BLaER1 (cell line): ENCODE results near the gene MYBPHL.

Experiments
- H3K27ac ChIP-seq: shearing (Covaris generic); formaldehyde crosslinking; 2 replicates; pipeline ENCODE4 v1.8.1; 2022
- H3K27me3 ChIP-seq: shearing (Covaris generic); formaldehyde crosslinking; 2 replicates; pipeline ENCODE4 v1.8.1; 2022
- H3K36me3 ChIP-seq: shearing (Covaris generic); formaldehyde crosslinking; 2 replicates; pipeline ENCODE4 v1.8.1; 2022
- H3K4me1 ChIP-seq: shearing (Covaris generic); formaldehyde crosslinking; 2 replicates; pipeline ENCODE4 v1.8.1; 2022
- H3K4me2 ChIP-seq: shearing (Covaris generic); formaldehyde crosslinking; 2 replicates; pipeline ENCODE4 v1.8.1; 2022
- H3K4me3 ChIP-seq: shearing (Covaris generic); formaldehyde crosslinking; 2 replicates; pipeline ENCODE4 v1.8.1; 2022
- H3K9ac ChIP-seq: shearing (Covaris generic); formaldehyde crosslinking; 2 replicates; pipeline ENCODE4 v1.8.1; 2022
- H3K9me3 ChIP-seq: shearing (Covaris generic); formaldehyde crosslinking; 2 replicates; pipeline ENCODE4 v1.8.1; 2022
- H4K20me1 ChIP-seq: shearing (Covaris generic); formaldehyde crosslinking; 2 replicates; pipeline ENCODE4 v1.8.1; 2022
- Cebpa-rat ChIP-seq: shearing (Covaris generic); IDR thresholded peaks from 2 replicates; pipeline ENCODE4 v1.8.1; 2022

MYBPHL gene

DNA sequence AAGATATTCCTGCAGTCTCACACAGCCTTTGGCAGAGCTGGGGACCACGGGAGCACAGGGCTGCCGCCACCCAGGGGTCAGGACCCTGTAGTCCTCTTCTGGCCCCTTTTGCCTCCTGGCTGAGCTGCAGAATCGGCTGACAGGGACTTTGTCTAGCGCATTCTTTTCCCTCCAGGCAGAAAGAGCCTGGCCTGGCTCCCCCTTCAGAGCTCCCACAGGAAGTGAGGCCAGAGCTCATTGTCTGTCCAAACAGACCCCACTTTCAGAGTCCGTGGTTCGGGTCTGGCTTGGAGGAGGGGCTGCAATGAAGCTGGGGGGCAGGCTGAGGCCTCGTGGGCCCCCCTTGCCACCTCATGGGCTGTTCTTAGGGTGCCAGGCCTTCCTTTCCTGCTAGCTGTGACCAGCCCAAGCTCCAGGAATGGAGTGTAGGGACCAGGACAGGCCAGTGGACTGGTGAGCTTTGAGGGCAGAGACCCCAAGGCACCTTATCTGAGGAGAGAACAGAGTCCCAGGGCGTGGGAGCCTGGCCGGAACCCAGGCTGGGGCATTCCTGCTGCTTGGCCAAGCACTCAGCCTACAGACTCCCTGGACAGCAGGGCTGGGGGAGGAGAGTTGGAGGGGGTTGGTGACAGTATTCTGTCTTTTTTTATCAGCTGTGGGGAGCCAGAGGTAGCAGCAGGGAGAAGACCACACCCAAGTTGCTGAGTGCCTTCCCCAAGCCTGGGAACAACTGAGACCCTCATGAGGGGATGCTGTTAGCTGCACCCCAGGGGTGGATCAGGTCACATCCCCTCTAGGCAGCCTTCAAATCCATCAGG lies 52.8 kb downstream of the MYBPHL start:
- H3K27me3 ChIP-seq: no peaks in the 10 kb centered on the region
- H3K4me1 ChIP-seq: peaks cover 54% of the 10 kb centered on the region
- H3K27ac ChIP-seq: peak overlapping the region; percentile 93
- no peak for TF ChIP-seq Cebpa-rat
- H3K4me2 ChIP-seq: peak overlapping the region; percentile 99
- H3K9ac ChIP-seq: peak overlapping the region; percentile 84
- no peaks in the 10 kb centered on the region for H3K9me3 ChIP-seq
- H3K36me3 ChIP-seq: peaks cover 28% of the 10 kb centered on the region
- H3K4me3 ChIP-seq: peak overlapping the region; percentile 66
- H4K20me1 ChIP-seq: peaks cover 12% of the 10 kb centered on the region; the same call in 1 of the 2 replicates

DNA sequence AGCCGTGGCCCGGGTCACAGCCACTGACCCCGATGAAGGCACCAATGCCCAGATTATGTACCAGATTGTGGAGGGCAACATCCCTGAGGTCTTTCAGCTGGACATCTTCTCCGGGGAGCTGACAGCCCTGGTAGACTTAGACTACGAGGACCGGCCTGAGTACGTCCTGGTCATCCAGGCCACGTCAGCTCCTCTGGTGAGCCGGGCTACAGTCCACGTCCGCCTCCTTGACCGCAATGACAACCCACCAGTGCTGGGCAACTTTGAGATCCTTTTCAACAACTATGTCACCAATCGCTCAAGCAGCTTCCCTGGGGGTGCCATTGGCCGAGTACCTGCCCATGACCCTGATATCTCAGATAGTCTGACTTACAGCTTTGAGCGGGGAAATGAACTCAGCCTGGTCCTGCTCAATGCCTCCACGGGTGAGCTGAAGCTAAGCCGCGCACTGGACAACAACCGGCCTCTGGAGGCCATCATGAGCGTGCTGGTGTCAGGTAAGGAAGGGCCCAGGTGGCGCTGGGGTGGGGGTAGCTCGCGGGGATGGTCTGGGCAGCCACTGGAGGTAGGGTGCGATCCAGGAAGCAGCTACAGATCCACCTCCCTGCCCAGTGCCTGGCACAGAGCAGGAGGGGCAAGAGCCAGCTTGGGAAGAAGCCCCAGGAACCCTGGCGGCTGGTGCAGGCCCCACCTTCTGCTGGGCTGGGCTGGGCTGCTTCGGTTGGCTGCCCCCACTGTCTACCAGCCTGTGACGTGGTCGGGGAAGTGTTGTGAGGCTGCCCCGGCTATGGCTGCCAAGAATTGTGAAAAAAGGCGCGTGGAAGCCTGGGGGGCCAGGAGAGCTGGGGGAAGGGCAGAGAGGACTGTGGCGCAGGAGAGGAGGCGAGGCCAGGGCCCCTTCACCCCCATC lies 53.7 kb downstream of the MYBPHL start:
- H3K27me3 ChIP-seq: no peaks in the 10 kb centered on the region
- no peak for TF ChIP-seq Cebpa-rat
- H3K4me1 ChIP-seq: peaks cover 63% of the 10 kb centered on the region
- no peaks in the 10 kb centered on the region for H3K9me3 ChIP-seq
- H3K9ac ChIP-seq: peak overlapping the region; percentile 84
- H4K20me1 ChIP-seq: peaks cover 7% of the 10 kb centered on the region; the same call in 1 of the 2 replicates
- H3K36me3 ChIP-seq: peaks cover 20% of the 10 kb centered on the region
- peak overlapping the region; percentile 99 for H3K4me2 ChIP-seq
- peak overlapping the region; percentile 66 for H3K4me3 ChIP-seq
- H3K27ac ChIP-seq: peak overlapping the region; percentile 93

DNA sequence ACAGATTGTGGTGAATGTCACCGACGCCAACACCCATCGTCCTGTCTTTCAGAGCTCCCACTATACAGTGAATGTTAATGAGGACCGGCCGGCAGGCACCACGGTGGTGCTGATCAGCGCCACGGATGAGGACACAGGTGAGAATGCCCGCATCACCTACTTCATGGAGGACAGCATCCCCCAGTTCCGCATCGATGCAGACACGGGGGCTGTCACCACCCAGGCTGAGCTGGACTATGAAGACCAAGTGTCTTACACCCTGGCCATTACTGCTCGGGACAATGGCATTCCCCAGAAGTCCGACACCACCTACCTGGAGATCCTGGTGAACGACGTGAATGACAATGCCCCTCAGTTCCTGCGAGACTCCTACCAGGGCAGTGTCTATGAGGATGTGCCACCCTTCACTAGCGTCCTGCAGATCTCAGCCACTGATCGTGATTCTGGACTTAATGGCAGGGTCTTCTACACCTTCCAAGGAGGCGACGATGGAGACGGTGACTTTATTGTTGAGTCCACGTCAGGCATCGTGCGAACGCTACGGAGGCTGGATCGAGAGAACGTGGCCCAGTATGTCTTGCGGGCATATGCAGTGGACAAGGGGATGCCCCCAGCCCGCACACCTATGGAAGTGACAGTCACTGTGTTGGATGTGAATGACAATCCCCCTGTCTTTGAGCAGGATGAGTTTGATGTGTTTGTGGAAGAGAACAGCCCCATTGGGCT lies 54.5 kb downstream of the MYBPHL start:
- no peak overlapping the region for H3K27ac ChIP-seq
- no peak for TF ChIP-seq Cebpa-rat
- peaks cover 7% of the 10 kb centered on the region; the same call in 1 of the 2 replicates for H4K20me1 ChIP-seq
- H3K4me3 ChIP-seq: no peak overlapping the region
- no peak overlapping the region for H3K9ac ChIP-seq
- H3K4me1 ChIP-seq: peaks cover 71% of the 10 kb centered on the region
- H3K27me3 ChIP-seq: no peaks in the 10 kb centered on the region
- no peaks in the 10 kb centered on the region for H3K9me3 ChIP-seq
- peak overlapping the region; percentile 99; the same call in 1 of the 2 replicates for H3K4me2 ChIP-seq
- peaks cover 17% of the 10 kb centered on the region for H3K36me3 ChIP-seq

DNA sequence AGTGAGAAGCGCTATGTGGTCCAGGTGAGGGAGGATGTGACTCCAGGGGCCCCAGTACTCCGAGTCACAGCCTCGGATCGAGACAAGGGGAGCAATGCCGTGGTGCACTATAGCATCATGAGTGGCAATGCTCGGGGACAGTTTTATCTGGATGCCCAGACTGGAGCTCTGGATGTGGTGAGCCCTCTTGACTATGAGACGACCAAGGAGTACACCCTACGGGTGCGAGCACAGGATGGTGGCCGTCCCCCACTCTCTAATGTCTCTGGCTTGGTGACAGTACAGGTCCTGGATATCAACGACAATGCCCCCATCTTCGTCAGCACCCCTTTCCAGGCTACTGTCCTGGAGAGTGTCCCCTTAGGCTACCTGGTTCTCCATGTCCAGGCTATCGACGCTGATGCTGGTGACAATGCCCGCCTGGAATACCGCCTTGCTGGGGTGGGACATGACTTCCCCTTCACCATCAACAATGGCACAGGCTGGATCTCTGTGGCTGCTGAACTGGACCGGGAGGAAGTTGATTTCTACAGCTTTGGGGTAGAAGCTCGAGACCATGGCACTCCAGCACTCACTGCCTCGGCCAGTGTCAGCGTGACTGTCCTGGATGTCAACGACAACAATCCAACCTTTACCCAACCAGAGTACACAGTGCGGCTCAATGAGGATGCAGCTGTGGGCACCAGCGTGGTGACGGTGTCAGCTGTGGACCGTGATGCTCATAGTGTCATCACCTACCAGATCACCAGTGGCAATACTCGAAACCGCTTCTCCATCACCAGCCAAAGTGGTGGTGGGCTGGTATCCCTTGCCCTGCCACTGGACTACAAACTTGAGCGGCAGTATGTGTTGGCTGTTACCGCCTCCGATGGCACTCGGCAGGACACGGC lies 55.3 kb downstream of the MYBPHL start:
- Histone ChIP-seq H3K9me3 (no peaks in the 10 kb centered on the region), H3K4me1 (peaks cover 79% of the 10 kb centered on the region), H3K4me2 (no peak overlapping the region), H3K9ac (no peak overlapping the region), H3K36me3 (peaks cover 17% of the 10 kb centered on the region), H3K27me3 (no peaks in the 10 kb centered on the region), H3K27ac (no peak overlapping the region), H4K20me1 (peaks cover 7% of the 10 kb centered on the region; the same call in 1 of the 2 replicates), H3K4me3 (no peak overlapping the region)
- TF ChIP-seq Cebpa-rat: no peak

DNA sequence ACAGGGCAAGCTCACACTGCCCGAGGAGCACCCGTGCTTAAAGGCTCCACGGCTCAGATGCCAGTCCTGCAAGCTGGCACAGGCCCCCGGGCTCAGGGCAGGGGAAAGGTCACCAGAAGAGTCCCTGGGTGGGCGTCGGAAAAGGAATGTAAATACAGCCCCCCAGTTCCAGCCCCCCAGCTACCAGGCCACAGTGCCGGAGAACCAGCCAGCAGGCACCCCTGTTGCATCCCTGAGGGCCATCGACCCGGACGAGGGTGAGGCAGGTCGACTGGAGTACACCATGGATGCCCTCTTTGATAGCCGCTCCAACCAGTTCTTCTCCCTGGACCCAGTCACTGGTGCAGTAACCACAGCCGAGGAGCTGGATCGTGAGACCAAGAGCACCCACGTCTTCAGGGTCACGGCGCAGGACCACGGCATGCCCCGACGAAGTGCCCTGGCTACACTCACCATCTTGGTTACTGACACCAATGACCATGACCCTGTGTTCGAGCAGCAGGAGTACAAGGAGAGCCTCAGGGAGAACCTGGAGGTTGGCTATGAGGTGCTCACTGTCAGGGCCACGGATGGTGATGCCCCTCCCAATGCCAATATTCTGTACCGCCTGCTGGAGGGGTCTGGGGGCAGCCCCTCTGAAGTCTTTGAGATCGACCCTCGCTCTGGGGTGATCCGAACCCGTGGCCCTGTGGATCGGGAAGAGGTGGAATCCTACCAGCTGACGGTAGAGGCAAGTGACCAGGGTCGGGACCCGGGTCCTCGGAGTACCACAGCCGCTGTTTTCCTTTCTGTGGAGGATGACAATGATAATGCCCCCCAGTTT lies 56.1 kb downstream of the MYBPHL start:
- Histone ChIP-seq H3K36me3 (peaks cover 17% of the 10 kb centered on the region), H4K20me1 (peaks cover 7% of the 10 kb centered on the region; the same call in 1 of the 2 replicates), H3K9ac (peak overlapping the region; percentile 81), H3K27ac (no peak overlapping the region), H3K4me1 (peaks cover 76% of the 10 kb centered on the region), H3K4me3 (peak overlapping the region; percentile 91), H3K4me2 (peak overlapping the region; percentile 97), H3K27me3 (no peaks in the 10 kb centered on the region), H3K9me3 (no peaks in the 10 kb centered on the region)
- TF ChIP-seq Cebpa-rat: no peak

DNA sequence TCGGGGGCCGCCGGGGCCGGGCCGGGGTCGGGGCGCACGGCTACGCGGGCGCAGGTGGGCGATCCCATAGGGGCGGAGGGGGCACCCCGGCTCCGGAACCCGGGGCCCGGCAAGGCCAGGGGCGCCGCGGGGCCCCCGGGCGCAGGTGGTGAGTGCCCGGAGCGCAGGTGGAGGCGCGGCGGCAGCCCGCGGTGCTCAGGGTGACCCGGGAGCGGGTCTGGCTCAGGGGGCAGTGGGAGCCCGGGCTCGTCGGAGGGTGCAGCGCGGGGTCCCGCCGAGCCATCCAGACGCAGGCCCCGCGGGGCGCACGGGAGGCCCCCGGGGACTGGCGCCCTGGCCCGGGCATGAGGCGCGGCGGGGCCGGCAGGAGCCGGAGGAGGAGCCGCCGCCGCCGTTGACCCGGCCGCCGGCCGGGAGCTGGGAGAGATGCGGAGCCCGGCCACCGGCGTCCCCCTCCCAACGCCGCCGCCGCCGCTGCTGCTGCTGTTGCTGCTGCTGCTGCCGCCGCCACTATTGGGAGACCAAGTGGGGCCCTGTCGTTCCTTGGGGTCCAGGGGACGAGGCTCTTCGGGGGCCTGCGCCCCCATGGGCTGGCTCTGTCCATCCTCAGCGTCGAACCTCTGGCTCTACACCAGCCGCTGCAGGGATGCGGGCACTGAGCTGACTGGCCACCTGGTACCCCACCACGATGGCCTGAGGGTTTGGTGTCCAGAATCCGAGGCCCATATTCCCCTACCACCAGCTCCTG lies 57.0 kb downstream of the MYBPHL start:
- Histone ChIP-seq H3K9me3 (no peaks in the 10 kb centered on the region), H3K9ac (peak overlapping the region; percentile 81), H3K27me3 (no peaks in the 10 kb centered on the region), H4K20me1 (peaks cover 7% of the 10 kb centered on the region; the same call in 1 of the 2 replicates), H3K4me2 (peak overlapping the region; percentile 97), H3K27ac (peak overlapping the region; percentile 82), H3K4me1 (peaks cover 68% of the 10 kb centered on the region), H3K36me3 (peaks cover 17% of the 10 kb centered on the region), H3K4me3 (peak overlapping the region; percentile 91)
- TF ChIP-seq Cebpa-rat: no peak

DNA sequence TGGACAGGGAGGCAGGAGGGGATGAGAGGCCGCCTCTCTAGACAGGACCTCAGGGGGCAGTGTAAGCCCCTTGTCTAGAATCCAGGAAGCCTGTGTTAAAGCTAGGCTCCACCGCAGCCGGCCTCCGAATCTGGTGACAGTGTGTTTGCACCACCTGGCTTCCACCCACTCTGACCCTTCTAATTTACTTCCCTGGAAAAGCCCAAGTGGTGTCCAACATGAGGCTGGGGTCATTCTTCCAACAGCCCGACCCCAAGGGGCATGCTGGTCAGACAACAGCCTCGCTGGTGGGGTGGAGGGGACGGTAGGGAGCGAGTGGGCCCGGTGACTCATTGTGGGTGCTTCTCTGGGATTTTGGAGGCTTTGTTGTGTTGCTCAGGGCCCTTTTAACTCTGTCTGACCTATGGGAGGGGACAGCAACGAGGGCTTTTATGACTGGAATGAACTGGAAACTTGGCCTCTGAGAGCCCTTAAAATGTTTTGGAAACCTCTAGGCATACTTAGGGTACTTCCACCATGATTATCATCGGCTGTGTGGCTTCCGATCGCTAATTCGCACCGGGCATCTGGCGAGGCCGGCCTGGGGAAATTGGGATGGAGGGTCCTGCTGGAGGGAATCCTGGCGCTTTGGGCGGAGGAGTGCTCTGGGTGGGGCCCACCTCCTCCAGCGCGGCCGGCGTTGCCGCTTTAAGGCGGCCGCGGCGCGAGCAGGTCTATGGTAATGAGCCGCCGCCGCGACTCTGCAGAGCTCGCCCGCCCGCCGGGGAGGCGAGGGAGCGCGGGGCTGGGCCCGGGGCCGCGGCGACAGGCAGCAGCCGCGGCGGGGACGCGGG lies 57.8 kb downstream of the MYBPHL start, which contains the start of gene CELSR2:
TSS of gene CELSR2 (plus strand) at position 743 of the 833 bp plus-strand sequence. CDS start 541 bp downstream, outside the sequence.
- Histone ChIP-seq H3K4me3 (peak within 1 kb of the TSS; percentile 91), H3K27me3 (no peaks in the 10 kb centered on the region), H3K9me3 (no peaks in the 10 kb centered on the region), H3K27ac (peak within 1 kb of the TSS; percentile 82), H4K20me1 (peaks cover 7% of the 10 kb centered on the region; the same call in 1 of the 2 replicates), H3K36me3 (peaks cover 17% of the 10 kb centered on the region), H3K4me2 (peak within 1 kb of the TSS; percentile 97), H3K9ac (peak within 1 kb of the TSS; percentile 81), H3K4me1 (peaks cover 59% of the 10 kb centered on the region)
- no peak for TF ChIP-seq Cebpa-rat
